Measurements from ENCODE around the gene SLC40A1.

SLC40A1 gene

GRCh38 chr2:189580241-189580651, 340 bp downstream of the SLC40A1 start:
- H3K4me3 ChIP-seq (ENCODE audit: low read depth in 1 of 2, low read length in 2 of 2) = peak overlapping the region; percentile 45 to 98
- peaks cover 5% of the 10 kb centered on the region for H3K36me3 ChIP-seq (ENCODE audit: insufficient read depth, low read length)
- peak overlapping the region; percentile 70 for H3K9ac ChIP-seq (ENCODE audit: low read length)
- H3K27me3 ChIP-seq (ENCODE audit: control insufficient read depth in 1 of 2, insufficient read depth in 2 of 2, low read length in 2 of 2) = no peaks in the 10 kb centered on the region
- H3K4me1 ChIP-seq (ENCODE audit: insufficient read depth, low read length) = peaks cover 9% of the 10 kb centered on the region
- no peaks in the 10 kb centered on the region for H3K9me3 ChIP-seq (ENCODE audit: low read length)
- H3K27ac ChIP-seq (ENCODE audit: low read depth, low read length) = peak overlapping the region; percentile 87

GRCh38 chr2:189579585-189580186, 900 bp downstream of the SLC40A1 start:
- peaks cover 9% of the 10 kb centered on the region for H3K4me1 ChIP-seq (ENCODE audit: insufficient read depth, low read length)
- H3K9ac ChIP-seq (ENCODE audit: low read length) = peak overlapping the region; percentile 70
- H3K27ac ChIP-seq (ENCODE audit: low read depth, low read length) = peak overlapping the region; percentile 87
- H3K9me3 ChIP-seq (ENCODE audit: low read length) = no peaks in the 10 kb centered on the region
- H3K36me3 ChIP-seq (ENCODE audit: insufficient read depth, low read length) = peaks cover 10% of the 10 kb centered on the region
- peak overlapping the region; percentile 45 to 98 for H3K4me3 ChIP-seq (ENCODE audit: low read depth in 1 of 2, low read length in 2 of 2)
- H3K27me3 ChIP-seq (ENCODE audit: control insufficient read depth in 1 of 2, insufficient read depth in 2 of 2, low read length in 2 of 2) = no peaks in the 10 kb centered on the region

DNA sequence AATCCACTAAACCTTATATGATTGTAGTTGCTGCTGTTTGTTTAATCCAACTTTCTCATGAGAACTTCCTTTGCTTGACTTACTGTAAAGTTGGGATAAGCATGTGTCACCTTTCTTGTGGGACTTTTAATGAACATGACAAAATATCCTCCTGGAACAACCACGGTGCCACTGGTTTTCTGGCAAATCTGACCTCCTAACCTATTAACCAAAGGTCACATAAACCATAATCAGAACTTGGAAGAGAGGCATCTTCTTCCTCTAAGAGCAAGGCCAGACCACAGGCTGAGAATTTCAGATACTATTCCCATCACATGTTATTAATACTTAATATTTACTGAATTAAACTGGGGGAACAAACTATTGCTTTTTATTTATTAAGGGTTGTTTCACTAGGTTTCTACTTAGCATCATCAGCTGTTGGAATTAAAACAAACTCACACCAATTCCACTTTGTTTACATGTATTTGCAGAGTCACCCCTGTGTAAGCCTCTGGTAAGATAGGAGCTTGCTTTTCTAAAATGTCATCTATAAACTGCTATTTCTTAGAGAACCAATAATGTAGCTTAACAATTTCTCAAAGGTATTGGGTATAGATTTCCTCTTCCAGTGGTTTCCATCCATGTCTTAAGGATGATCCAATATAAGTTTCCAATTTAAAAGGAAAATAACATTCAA, 2.2 kb downstream of the SLC40A1 start:
- no peaks in the 10 kb centered on the region for H3K9me3 ChIP-seq (ENCODE audit: low read length)
- peak overlapping the region in 1 of 2 donors; percentile 98 for H3K4me3 ChIP-seq (ENCODE audit: low read depth in 1 of 2, low read length in 2 of 2)
- H3K4me1 ChIP-seq (ENCODE audit: insufficient read depth, low read length) = peaks cover 12% of the 10 kb centered on the region
- no peaks in the 10 kb centered on the region for H3K27me3 ChIP-seq (ENCODE audit: control insufficient read depth in 1 of 2, insufficient read depth in 2 of 2, low read length in 2 of 2)
- H3K27ac ChIP-seq (ENCODE audit: low read depth, low read length) = no peak overlapping the region
- peaks cover 17% of the 10 kb centered on the region for H3K36me3 ChIP-seq (ENCODE audit: insufficient read depth, low read length)
- no peak overlapping the region for H3K9ac ChIP-seq (ENCODE audit: low read length)

DNA sequence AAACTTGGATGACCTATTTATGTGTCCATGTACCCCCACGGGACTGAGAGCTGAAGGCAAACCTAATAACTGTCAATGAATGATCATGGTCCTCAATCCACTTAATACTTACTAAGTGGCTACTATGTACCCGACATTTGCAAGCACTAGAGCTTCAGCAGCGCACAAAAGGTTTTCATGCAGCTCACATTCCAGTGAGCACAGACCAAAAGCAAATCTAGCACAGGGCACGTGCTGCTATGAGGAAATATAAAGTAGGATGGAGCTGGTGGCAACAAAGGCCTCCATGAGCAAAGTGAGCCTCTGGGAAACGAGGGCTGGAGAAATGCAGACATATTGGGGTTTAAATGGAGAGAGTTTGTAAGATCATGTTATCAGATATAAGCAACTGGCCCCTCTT, 3.5 kb downstream of the SLC40A1 start:
- Histone ChIP-seq H3K9ac (ENCODE audit: low read length) (no peak overlapping the region), H3K27ac (ENCODE audit: low read depth, low read length) (no peak overlapping the region), H3K9me3 (ENCODE audit: low read length) (no peaks in the 10 kb centered on the region), H3K36me3 (ENCODE audit: insufficient read depth, low read length) (peaks cover 23% of the 10 kb centered on the region), H3K27me3 (ENCODE audit: control insufficient read depth in 1 of 2, insufficient read depth in 2 of 2, low read length in 2 of 2) (no peaks in the 10 kb centered on the region), H3K4me1 (ENCODE audit: insufficient read depth, low read length) (peaks cover 11% of the 10 kb centered on the region), H3K4me3 (ENCODE audit: low read depth in 1 of 2, low read length in 2 of 2) (no peak overlapping the region)

GRCh38 chr2:189576396-189576795, 4.2 kb downstream of the SLC40A1 start:
- Histone ChIP-seq H3K27ac (ENCODE audit: low read depth, low read length) (no peak overlapping the region), H3K36me3 (ENCODE audit: insufficient read depth, low read length) (peaks cover 30% of the 10 kb centered on the region), H3K27me3 (ENCODE audit: control insufficient read depth in 1 of 2, insufficient read depth in 2 of 2, low read length in 2 of 2) (no peaks in the 10 kb centered on the region), H3K9me3 (ENCODE audit: low read length) (no peaks in the 10 kb centered on the region), H3K4me1 (ENCODE audit: insufficient read depth, low read length) (peaks cover 4% of the 10 kb centered on the region), H3K9ac (ENCODE audit: low read length) (no peak overlapping the region), H3K4me3 (ENCODE audit: low read depth in 1 of 2, low read length in 2 of 2) (no peak overlapping the region)

DNA sequence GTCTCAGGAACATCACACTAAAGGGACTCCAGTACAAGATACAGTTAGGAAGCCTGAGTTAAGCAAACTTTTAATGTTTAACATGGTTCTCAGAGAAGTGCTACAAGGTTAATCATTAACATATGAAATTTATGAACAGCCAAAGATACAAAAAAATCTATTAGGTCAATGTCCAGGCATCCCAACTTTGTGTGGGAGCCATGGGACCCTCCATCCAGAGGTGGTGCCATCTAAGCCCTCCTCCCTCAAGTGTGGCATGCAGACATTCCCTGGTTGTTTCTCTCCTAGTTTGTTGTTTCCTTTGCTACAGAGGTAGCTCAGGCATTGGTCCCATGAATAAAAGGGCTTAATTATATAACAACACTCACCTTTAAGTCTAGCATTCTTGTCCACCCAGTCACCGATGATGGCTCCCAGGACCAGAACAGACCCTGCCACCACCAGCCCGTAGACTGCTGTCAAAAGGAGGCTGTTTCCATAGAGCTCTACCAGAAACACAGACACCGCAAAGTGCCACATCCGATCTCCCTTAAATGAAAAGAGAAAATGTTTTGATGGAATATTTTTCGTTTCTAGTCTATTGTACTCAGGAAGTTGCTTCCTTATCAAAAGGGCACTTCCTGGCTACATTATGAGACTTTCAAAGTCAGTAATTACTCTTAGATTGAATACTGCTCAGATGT, 5.7 kb downstream of the SLC40A1 start:
- Histone ChIP-seq H3K27ac (ENCODE audit: low read depth, low read length) (no peak overlapping the region), H3K4me1 (ENCODE audit: insufficient read depth, low read length) (peaks cover 4% of the 10 kb centered on the region), H3K9me3 (ENCODE audit: low read length) (no peaks in the 10 kb centered on the region), H3K27me3 (ENCODE audit: control insufficient read depth in 1 of 2, insufficient read depth in 2 of 2, low read length in 2 of 2) (no peaks in the 10 kb centered on the region), H3K36me3 (ENCODE audit: insufficient read depth, low read length) (peaks cover 30% of the 10 kb centered on the region), H3K4me3 (ENCODE audit: low read depth in 1 of 2, low read length in 2 of 2) (peak overlapping the region; percentile 2), H3K9ac (ENCODE audit: low read length) (no peak overlapping the region)

DNA sequence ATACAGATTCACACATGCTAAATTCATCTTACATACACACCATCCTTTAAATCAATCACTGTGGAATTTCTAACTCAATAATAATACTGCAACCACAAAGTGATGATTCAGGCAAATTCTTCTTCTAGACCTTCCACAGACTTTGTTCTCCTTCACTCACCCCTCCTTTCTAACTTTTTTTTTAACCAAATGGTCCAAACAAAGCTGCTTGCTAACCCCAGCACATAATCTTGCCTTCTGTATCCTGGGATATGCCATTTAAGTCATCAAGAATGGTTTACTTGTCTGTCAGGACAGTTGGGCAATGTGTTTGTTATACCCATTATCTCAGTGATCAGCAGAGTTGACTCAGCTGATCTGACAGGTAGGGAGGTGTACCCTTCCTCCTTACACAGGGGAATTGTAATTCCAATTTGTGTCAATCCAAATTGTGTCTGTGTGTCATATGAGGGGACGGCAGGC, 10.0 kb downstream of the SLC40A1 start:
- Histone ChIP-seq H3K9ac (ENCODE audit: low read length) (no peak overlapping the region), H3K9me3 (ENCODE audit: low read length) (no peaks in the 10 kb centered on the region), H3K4me3 (ENCODE audit: low read depth in 1 of 2, low read length in 2 of 2) (no peak overlapping the region), H3K27me3 (ENCODE audit: control insufficient read depth in 1 of 2, insufficient read depth in 2 of 2, low read length in 2 of 2) (no peaks in the 10 kb centered on the region), H3K27ac (ENCODE audit: low read depth, low read length) (no peak overlapping the region), H3K36me3 (ENCODE audit: insufficient read depth, low read length) (peaks cover 41% of the 10 kb centered on the region), H3K4me1 (ENCODE audit: insufficient read depth, low read length) (peaks cover 26% of the 10 kb centered on the region)

DNA sequence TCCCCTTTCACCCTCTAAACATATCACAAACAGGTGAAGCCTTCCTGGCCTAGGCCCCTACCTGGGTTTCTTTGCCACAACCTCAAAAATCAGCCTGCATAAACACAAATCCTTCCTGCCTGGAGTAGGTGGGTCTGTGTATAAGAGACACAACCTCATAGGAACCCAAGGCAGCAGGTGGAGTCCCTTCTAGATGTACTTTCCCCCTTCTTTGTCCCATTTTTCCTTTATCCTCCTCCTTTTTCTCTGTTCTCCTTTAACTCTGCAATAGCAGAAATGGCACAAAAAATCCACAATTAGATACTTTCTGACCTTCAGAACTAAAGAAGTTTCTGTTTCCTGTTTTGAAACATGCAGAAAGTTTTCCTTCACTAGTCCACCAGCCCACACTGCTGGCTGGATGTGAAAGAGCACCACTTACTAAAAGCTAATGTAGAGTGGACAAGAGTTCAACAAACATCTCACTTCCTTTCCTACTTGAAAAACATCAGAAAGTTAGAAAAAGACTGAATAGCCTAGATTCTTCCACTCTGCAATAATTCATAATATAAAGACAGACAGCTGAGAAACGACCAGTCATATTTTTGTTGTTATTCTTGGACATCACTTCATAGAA, 11.2 kb downstream of the SLC40A1 start:
- Histone ChIP-seq H3K27me3 (ENCODE audit: control insufficient read depth in 1 of 2, insufficient read depth in 2 of 2, low read length in 2 of 2) (no peaks in the 10 kb centered on the region), H3K9ac (ENCODE audit: low read length) (no peak overlapping the region), H3K4me1 (ENCODE audit: insufficient read depth, low read length) (peaks cover 26% of the 10 kb centered on the region), H3K9me3 (ENCODE audit: low read length) (no peaks in the 10 kb centered on the region), H3K4me3 (ENCODE audit: low read depth in 1 of 2, low read length in 2 of 2) (no peak overlapping the region), H3K36me3 (ENCODE audit: insufficient read depth, low read length) (peaks cover 42% of the 10 kb centered on the region), H3K27ac (ENCODE audit: low read depth, low read length) (no peak overlapping the region)

GRCh38 chr2:189566046-189566445, 14.5 kb downstream of the SLC40A1 start:
- H3K27ac ChIP-seq (ENCODE audit: low read depth, low read length) = no peak overlapping the region
- H3K4me1 ChIP-seq (ENCODE audit: insufficient read depth, low read length) = peaks cover 28% of the 10 kb centered on the region
- peaks cover 30% of the 10 kb centered on the region for H3K36me3 ChIP-seq (ENCODE audit: insufficient read depth, low read length)
- no peaks in the 10 kb centered on the region for H3K9me3 ChIP-seq (ENCODE audit: low read length)
- no peak overlapping the region for H3K9ac ChIP-seq (ENCODE audit: low read length)
- H3K27me3 ChIP-seq (ENCODE audit: control insufficient read depth in 1 of 2, insufficient read depth in 2 of 2, low read length in 2 of 2) = no peaks in the 10 kb centered on the region
- no peak overlapping the region for H3K4me3 ChIP-seq (ENCODE audit: low read depth in 1 of 2, low read length in 2 of 2)

GRCh38 chr2:189561371-189562038, 19.1 kb downstream of the SLC40A1 start:
- Histone ChIP-seq H3K27me3 (ENCODE audit: control insufficient read depth in 1 of 2, insufficient read depth in 2 of 2, low read length in 2 of 2) (no peaks in the 10 kb centered on the region), H3K4me1 (ENCODE audit: insufficient read depth, low read length) (peaks cover 18% of the 10 kb centered on the region), H3K36me3 (ENCODE audit: insufficient read depth, low read length) (peaks cover 18% of the 10 kb centered on the region), H3K4me3 (ENCODE audit: low read depth in 1 of 2, low read length in 2 of 2) (no peak overlapping the region), H3K9ac (ENCODE audit: low read length) (no peak overlapping the region), H3K9me3 (ENCODE audit: low read length) (no peaks in the 10 kb centered on the region), H3K27ac (ENCODE audit: low read depth, low read length) (no peak overlapping the region)

- peaks cover 14% of the 10 kb centered on the region for H3K36me3 ChIP-seq (ENCODE audit: insufficient read depth, low read length)
- H3K4me1 ChIP-seq (ENCODE audit: insufficient read depth, low read length) = peaks cover 11% of the 10 kb centered on the region
- H3K9ac ChIP-seq (ENCODE audit: low read length) = no peak overlapping the region
- no peak overlapping the region for H3K4me3 ChIP-seq (ENCODE audit: low read depth in 1 of 2, low read length in 2 of 2)
- H3K27me3 ChIP-seq (ENCODE audit: control insufficient read depth in 1 of 2, insufficient read depth in 2 of 2, low read length in 2 of 2) = no peaks in the 10 kb centered on the region
- no peak overlapping the region for H3K27ac ChIP-seq (ENCODE audit: low read depth, low read length)
- H3K9me3 ChIP-seq (ENCODE audit: low read length) = no peaks in the 10 kb centered on the region
These were observed 20.4 kb downstream of the SLC40A1 start for GRCh38 chr2:189560273-189560586.

Measured in muscle layer of colon (tissue), 2 donors.